ENCODE data around the gene OPCML.

OPCML gene

GRCh38 chr11:132578580-132578979 is 953.7 kb downstream of the OPCML start:
- FAIRE-seq = no peak

- FAIRE-seq = no peak
Observed at GRCh38 chr11:132576706-132577105, 955.6 kb downstream of the OPCML start.

DNA sequence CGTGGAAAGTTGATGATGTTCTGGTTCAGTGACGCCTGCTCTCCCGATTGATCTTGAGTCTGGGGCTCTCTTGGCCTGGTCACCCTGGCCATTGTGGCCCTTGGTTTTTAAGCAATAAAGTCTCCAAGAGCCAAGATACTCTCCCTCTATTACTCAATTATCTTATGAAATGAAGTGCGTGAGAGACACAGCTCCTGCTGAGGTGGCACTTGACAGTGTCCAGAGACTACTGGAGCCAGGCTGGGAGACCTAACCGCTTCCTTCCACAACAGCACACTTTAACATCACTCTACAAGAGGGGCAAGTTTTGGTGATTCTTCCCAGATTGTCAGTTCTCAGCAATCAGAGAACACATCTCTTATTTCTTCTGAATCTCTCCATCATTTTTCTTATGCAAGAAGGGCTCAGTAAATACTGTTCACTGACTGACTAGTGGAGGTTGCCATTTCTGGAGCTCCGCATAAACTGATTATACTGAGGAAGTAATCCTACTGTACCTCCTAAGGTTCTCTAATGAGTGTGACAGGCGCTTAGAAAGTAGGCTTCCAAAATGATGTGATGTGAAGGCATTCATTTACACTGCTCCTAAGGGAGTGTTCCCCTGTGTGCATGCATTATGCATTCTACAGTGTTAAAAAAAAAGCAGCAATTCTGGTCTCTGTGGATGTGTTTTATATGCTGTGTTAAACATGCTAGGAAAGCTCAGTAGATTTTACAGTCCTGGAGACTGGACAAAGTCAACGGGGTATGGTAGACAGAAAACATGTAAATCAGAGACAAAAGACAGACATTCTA is 968.0 kb downstream of the OPCML start:
- no peak for FAIRE-seq

DNA sequence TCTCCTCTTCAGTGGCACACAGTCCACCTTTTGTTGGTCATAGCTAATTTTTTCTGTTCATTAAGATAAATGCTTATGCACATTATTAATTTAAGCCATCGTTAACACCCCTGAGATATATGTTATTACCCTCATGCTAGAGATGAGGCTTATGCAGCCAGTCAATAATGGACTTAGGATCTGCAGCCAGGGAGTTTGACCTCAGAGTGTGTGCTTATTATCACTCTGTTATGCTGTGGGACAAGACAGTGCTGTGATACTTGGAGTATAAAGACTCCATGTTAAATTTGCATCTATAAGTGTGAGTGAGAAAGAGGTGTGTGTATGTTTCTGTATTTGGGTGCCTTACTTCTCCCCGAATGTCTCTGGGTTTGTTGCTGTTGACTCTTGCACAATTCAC is 969.3 kb downstream of the OPCML start:
- no peak for FAIRE-seq

GRCh38 chr11:132561937-132562336 is 970.4 kb downstream of the OPCML start:
- FAIRE-seq = no peak

- no peak for FAIRE-seq
Observed at GRCh38 chr11:132559331-132560036, 972.8 kb downstream of the OPCML start.

DNA sequence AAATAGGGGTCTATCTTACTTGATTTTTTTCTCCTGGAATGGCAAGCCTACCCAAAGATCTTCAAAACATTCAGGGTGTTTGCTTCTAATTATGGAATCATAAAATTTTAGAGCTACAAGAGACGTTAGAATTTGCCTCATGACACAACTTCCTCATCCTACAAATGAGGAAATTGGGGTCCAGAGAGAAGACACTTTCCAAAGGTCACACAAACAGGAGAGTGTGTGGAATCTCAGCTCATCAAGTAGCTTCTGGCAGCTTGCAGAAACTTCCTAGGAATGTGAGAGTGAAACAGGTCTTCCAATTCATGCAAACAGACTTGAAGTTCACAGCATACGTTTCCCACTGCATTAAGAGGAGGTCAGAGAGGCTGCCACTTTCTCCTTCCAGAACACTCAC is 976.0 kb downstream of the OPCML start:
- FAIRE-seq = no peak

- FAIRE-seq = no peak
Observed at GRCh38 chr11:132555617-132556016, 976.7 kb downstream of the OPCML start.

GRCh38 chr11:132551016-132551415 is 981.3 kb downstream of the OPCML start:
- no peak for FAIRE-seq

- no peak for FAIRE-seq
Observed at GRCh38 chr11:132549561-132549960, 982.7 kb downstream of the OPCML start.

- no peak for FAIRE-seq
Observed at GRCh38 chr11:132549001-132549400, 983.3 kb downstream of the OPCML start.

- FAIRE-seq = no peak
Observed at GRCh38 chr11:132544007-132544406, 988.3 kb downstream of the OPCML start.

- FAIRE-seq = no peak
Observed at GRCh38 chr11:132541794-132542193, 990.5 kb downstream of the OPCML start.

DNA sequence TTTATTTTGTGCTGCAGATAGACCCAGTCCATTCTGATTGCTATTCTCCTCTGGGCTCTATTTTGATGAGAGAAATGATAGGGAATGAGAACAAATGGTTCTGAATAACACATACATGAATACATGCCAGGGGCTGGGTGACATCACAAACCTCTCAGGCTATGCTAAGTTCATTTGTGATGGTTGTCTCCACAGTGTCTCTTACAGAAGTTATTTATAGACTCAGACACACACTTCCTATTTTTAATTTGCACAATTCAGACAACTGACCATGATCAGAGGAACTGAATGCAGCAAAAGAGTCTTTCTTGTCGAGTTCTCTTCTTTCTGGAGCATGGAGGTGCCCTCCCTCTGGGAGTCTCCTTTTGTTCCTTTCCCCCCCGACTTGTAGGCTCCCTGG is 991.7 kb downstream of the OPCML start:
- no peak for FAIRE-seq

DNA sequence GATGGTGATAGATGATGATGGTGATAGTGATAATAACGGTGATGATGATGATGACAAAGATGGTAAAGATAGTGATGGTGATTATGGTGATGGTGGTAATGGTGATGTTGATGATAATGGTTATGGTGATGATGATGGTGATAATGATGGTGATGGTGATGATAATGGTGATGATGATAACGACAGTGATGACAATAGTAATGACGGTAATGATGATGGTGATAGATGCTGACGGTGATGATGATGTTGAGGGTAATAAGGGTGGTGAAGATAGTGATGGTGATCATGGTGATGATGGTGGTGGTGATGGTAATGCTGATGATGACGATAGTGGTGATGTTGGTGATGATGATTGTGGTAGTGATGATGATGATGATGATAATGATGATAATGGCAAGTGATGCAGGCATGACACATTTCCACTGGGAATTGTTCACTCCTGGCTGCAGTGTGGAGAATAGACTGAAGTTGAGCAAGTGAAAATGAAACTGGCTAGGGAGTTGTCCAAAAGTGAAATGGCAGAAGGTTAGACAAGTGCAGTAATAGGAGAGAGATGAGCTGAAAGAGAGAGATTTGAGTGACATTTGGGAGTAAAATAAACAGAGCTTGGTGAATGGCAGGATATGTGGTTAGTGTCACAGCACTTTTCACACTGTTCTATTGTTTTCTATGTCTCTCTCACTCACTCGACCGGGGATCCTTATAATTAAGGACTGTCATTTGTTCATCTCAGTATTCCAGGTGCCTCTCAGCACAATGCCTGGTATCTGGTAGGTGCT is 992.5 kb downstream of the OPCML start:
- FAIRE-seq = no peak

DNA sequence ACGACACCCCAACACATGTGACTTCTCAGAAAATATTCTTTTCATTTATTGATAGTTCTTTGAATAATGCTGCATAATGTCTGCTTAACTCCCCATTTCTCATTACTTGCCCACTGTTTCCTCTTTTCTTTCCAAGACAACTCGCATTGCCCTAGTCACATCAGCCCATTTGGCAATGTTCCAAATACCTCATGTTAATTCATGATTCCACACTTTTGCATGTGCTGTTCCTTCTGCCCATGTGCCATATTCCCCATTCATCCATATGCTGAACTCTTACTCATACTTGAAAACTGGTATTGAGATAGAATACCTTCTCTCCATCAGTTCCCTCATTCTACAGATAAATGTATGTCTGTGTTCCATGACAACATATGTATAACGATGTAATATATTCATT is 993.7 kb downstream of the OPCML start:
- no peak for FAIRE-seq

- no peak for FAIRE-seq
Observed at GRCh38 chr11:132535830-132536229, 996.5 kb downstream of the OPCML start.

DNA sequence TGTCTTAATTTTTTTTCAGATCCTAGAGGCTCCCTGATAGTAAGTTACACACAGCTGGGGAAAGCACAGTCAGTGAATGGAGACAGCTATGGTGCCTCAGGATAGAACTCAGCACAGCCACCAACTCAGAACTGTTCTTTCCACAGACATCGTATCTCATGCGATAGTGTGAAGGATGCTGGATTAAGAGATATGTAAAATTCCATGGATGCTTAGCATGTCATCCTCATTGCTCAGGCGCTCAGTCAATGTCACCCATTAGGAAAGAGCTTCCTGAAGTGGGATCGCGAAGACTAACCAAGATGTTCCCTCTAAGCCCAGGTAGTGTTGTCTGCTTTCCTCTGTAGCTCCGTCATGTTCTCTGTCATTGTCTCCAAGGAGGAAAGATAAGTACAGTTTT is 1000.4 kb downstream of the OPCML start:
- no peak for FAIRE-seq

DNA sequence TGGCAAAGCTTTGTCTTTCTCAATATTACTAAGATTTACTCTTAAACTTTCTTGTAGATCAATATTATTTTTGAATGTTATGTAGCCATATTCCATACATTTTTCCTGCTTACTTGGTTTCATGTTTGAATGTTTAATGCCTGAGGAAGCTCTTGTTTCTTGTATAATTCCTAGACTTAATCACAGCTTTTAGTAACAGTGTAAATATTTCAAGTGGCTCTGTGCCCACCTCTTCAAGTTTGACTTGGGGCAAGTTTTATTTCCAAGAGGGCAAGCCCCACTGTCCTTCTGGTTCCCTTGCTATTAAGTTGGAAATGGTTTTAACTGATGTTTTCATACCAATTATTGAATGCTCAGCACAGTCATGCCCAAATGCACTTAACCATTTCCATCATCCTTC is 1004.1 kb downstream of the OPCML start:
- FAIRE-seq = no peak

- no peak for FAIRE-seq
Observed at GRCh38 chr11:132523929-132524328, 1008.4 kb downstream of the OPCML start.

DNA sequence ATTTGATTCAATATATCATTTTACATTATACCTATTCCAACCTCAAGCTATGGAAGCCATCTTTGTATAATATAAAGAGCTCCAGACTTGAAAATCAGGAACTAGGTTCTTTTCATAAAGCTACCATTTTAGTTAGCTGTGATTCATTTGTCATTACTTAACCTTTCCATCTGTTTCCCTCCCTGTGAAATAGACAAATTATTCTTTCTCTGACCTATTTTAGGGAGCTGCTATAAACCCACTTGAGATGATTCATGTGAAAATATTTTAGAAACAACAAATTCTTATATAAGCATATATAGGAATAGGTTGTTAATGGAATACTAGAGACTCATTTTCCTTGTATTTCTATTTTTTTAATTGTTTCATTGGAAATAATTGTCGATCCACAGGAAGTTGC is 1012.1 kb downstream of the OPCML start:
- FAIRE-seq = no peak

GRCh38 chr11:132519241-132519815 is 1013.0 kb downstream of the OPCML start:
- no peak for FAIRE-seq

DNA sequence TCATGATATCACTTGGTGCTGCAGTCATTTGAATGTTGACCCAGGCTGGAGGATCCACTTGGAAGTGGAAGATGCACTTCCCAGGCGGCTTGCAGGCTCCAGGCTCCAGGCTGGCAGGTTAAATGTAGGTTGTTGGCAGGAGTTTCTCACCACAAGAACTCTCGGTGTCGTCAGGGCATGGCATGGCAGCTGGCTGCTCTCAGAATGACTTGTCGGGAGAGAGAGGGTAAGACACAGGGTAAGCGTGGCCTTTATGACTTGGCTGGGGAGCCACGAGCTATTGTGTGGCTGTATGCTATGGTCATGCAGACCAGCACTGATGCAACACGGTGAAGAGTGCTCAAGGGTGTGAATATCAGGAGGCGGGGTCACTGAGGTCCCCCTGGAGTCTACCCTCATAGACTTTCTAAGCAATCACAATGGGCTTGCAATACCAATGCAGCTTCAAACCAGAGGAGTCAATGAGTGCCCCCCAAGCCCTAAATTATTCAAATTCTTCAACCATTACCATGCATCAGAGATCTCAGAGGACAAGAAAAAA is 1027.7 kb downstream of the OPCML start:
- FAIRE-seq = no peak

All from TTC549 (cell line).